Activated CD8-positive, alpha-beta memory T cell treated with anti-CD3 and anti-CD28 coated beads, Interleukin-2, amount 10 ng/mL, durations not matched to agents 7 days and 5 days (primary cell): ENCODE data around the gene STX19. TPM values are rescaled to one million over a fixed set of nuclear protein-coding genes. Genes with fewer than 3 reads are reported as not detected.
A peak's percentile ranks its signal among the peaks of the same experiment; 100 is the strongest.

ENCODE experiments used
- ATAC-seq: fragments of 150-1000 bp; cut with Tn5 transposase; one replicate; pipeline ENCODE4 v1.10.0; 2021; ENCODE audit warnings: moderate library complexity
- CTCF ChIA-PET: fragments of 350-600 bp; sonication (Branson Sonifier 250); formaldehyde crosslinking; loops from one replicate; lab custom pipeline; 2021; ENCODE audit warnings: antibody characterized with exemption; lab: Charles Lee
- DNase-seq: peaks from one replicate; pipeline ENCODE4 v3.0.0-alpha.2; 2020
- H3K27ac Mint-ChIP-seq: one replicate; pipeline ENCODE4 v1.8.0; 2021; ENCODE audit warnings: mild to moderate bottlenecking, mixed read lengths
- H3K27me3 Mint-ChIP-seq: one replicate; pipeline ENCODE4 v1.8.0; 2021; ENCODE audit warnings: mixed read lengths
- H3K36me3 Mint-ChIP-seq: one replicate; pipeline ENCODE4 v1.8.0; 2021; ENCODE audit warnings: mild to moderate bottlenecking, mixed read lengths
- H3K4me1 Mint-ChIP-seq: one replicate; pipeline ENCODE4 v1.8.0; 2021; ENCODE audit warnings: mixed read lengths
- H3K4me3 Mint-ChIP-seq: one replicate; pipeline ENCODE4 v1.8.0; 2021; ENCODE audit warnings: mild to moderate bottlenecking, moderate library complexity, mixed read lengths
- H3K9me3 Mint-ChIP-seq: one replicate; pipeline ENCODE4 v1.8.0; 2022; ENCODE audit warnings: low read depth, mixed read lengths
- total RNA-seq, 2 experiments: library from RNA; stranded (reverse); gene quantifications; one replicate each; pipeline ENCODE4 v1.2.3, GENCODE V29; 2021

STX19 gene
- total RNA-seq: not detected

DNA sequence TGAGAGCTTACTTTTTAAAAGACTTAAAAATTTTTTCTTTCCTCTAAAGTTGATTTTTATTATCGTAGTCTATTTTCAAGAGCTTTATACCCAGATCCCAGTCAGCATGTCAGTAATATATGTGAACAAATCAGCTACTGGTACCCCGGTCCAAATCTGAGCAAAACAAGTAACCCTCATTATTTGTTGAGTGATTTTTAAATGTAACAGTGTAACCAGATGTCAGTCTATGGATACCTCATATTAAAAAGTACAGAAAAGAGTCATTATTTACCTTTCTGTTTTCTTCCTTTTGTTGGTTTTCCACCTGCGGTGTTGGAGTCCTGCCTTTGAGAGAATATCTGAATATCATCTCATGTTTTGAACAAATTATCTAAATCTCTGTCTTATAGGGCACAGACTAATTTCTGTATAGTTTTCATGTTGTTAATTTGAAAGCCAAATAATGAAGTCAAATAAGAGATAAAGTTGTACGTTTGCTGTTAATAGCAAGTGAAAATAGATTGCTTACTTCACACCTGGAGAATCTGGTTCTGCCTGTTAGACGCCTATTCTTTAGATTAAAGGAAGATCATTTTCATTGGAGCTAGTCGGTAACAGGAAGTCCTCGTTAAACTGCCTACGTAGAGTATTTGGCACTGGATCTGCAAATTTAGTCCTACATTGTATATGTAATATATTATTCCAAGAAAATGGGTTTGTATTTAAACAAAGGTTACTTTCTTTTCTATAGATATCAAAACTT is at the start of gene STX19:
Gene STX19, minus strand, starts transcription at position 505 of the 745 bp plus-strand sequence. CDS start 13,328 bp downstream, outside the sequence.
- no peak within 1 kb of the TSS for H3K27ac Mint-ChIP-seq
- H3K4me1 Mint-ChIP-seq: no peaks in the 10 kb centered on the region
- CTCF ChIA-PET: interaction anchor here (1.6 kb wide), 3 partner anchors 14 to 42 kb away, joined by 3 to 4 read pairs (median 4); no protein-coding TSS in a partner anchor
- DNase-seq: no peak
- peaks cover 4% of the 10 kb centered on the region for H3K36me3 Mint-ChIP-seq
- H3K9me3 Mint-ChIP-seq: no peaks in the 10 kb centered on the region
- no peak within 1 kb of the TSS for H3K4me3 Mint-ChIP-seq
- H3K27me3 Mint-ChIP-seq: no peaks in the 10 kb centered on the region
- ATAC-seq: no peak

GRCh38 chr3:94076055-94076454 is 47.7 kb upstream of the STX19 start:
- Mint-ChIP-seq H3K4me3 (no peak overlapping the region), H3K27me3 (no peaks in the 10 kb centered on the region), H3K4me1 (peaks cover 42% of the 10 kb centered on the region), H3K36me3 (peaks cover 55% of the 10 kb centered on the region), H3K9me3 (no peaks in the 10 kb centered on the region), H3K27ac (no peak overlapping the region)
- ATAC-seq: no peak
- DNase-seq: no peak
- CTCF ChIA-PET: no interaction called here

DNA sequence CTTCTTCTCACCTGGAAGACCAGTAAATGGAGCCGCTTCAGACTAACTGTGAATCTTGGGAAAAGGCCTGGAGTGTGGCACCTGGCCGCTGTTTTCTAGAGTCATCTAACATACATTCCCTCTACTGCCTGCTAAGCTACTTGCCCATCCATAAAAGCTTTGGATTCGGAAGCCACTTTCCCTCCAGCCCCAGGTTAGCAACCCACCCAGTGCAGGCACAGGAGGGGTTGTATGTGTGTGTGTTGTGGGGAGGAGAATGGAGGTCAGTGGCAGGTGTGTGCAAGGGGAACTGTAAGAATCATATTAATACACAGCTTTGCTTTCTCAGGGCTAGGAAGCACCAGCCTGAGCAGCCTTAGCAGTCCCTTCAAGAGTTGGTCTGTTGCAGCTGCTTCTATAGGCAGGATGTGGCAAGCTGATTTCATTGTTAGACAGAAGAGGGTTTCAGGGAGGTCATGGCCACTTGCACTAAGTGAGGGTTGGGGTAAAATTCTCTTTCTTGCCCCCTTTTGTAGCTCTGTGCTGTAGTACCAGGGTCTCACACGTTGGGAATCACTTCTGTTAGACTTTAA is 43.4 kb upstream of the STX19 start:
- DNase-seq (peak; percentile 61), ATAC-seq (peak; percentile 95)
- H3K9me3 Mint-ChIP-seq: peaks cover 8% of the 10 kb centered on the region
- no peak overlapping the region for H3K4me3 Mint-ChIP-seq
- H3K36me3 Mint-ChIP-seq: peaks cover 59% of the 10 kb centered on the region
- peaks cover 44% of the 10 kb centered on the region for H3K4me1 Mint-ChIP-seq
- H3K27me3 Mint-ChIP-seq: no peaks in the 10 kb centered on the region
- CTCF ChIA-PET: interaction anchor here (0.6 to 4.6 kb wide), 4 partner anchors 8 to 76 kb away, joined by 3 to 31 read pairs (median 9); partner anchors contain the start of genes DHFR2 and NSUN3
- H3K27ac Mint-ChIP-seq: peak overlapping the region; percentile 78

DNA sequence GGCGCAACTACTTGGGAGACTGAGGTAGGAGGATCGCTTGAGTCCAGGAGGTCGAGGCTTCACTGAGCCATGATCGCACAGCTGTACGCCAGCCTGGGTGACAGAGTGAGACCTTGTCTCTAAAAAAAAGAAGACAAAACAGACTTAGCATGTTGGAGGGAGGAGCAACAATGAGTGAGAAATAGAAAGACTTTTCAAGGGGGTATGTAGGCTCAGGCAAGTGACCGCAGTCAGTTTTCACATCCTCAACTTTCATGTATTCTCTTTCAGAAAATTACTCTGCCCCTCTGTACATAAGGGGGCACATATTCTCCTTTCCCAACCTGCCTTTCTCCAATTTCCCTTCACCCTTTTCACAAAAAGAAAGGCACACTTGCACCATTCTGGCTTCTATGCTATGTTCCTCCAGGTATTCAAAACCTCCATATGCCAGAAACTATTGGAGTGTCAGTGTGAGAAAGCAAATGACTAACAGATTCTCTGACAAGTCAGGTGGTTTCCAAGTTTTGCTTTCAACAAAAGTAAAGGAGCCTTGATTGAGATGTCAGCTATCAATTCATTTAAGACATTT is 42.0 kb upstream of the STX19 start:
- no peaks in the 10 kb centered on the region for H3K27me3 Mint-ChIP-seq
- H3K9me3 Mint-ChIP-seq: peaks cover 8% of the 10 kb centered on the region
- no peak for DNase-seq
- no peak overlapping the region for H3K4me3 Mint-ChIP-seq
- CTCF ChIA-PET: interaction anchor here (1.1 to 4.6 kb wide), 6 partner anchors 7 to 91 kb away, joined by 3 to 31 read pairs (median 4); partner anchors contain the start of genes ARL13B, DHFR2, NSUN3 and STX19
- peaks cover 57% of the 10 kb centered on the region for H3K4me1 Mint-ChIP-seq
- H3K27ac Mint-ChIP-seq: peak overlapping the region; percentile 48
- peaks cover 58% of the 10 kb centered on the region for H3K36me3 Mint-ChIP-seq
- ATAC-seq: no peak

DNA sequence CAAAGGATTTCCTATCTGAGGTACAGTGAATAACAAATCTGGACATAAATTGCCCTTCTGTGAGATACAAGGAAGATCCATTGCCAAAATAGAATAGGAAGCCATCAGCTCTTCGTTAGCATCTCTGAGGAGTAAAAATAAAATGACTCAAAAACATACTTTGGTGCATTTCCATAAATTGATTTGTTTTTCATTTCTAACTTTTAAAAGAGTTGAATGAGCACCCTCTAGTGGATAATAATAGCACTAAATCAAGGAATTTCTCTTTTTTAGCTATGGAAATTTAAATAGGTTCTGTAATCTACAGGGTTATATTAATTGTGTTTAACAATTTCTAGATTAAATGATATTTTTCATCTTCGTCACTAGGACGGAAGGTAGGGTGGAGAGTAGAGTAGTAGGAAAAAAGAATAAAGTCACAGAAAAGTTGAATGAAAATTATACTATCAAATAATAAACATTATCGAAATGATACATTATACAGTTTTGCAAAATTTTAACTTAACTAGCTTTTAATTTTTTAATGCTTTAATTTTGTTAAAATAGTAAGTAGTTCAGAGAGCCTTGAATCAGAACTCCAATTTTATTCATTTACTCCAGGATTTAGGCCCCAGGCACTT is 40.9 kb upstream of the STX19 start:
- CTCF ChIA-PET: interaction anchor here (0.8 to 4.6 kb wide), 9 partner anchors 12 to 90 kb away, joined by 3 to 31 read pairs (median 4); partner anchors contain the start of gene ARL13B
- Mint-ChIP-seq H3K27ac (no peak overlapping the region), H3K36me3 (peaks cover 57% of the 10 kb centered on the region), H3K4me3 (no peak overlapping the region), H3K4me1 (peaks cover 66% of the 10 kb centered on the region), H3K9me3 (peaks cover 8% of the 10 kb centered on the region), H3K27me3 (no peaks in the 10 kb centered on the region)
- DNase-seq: no peak
- ATAC-seq: no peak

- ATAC-seq (no peak), DNase-seq (no peak)
- Mint-ChIP-seq H3K27ac (no peak overlapping the region), H3K36me3 (peaks cover 42% of the 10 kb centered on the region), H3K4me1 (peaks cover 61% of the 10 kb centered on the region), H3K4me3 (no peak overlapping the region), H3K27me3 (no peaks in the 10 kb centered on the region), H3K9me3 (peaks cover 8% of the 10 kb centered on the region)
- CTCF ChIA-PET: interaction anchor here (1.0 kb wide), 1 partner anchor 85 kb away, joined by 3 read pairs; no protein-coding TSS in a partner anchor
Measured at GRCh38 chr3:94066506-94067500, 38.4 kb upstream of the STX19 start.

DNA sequence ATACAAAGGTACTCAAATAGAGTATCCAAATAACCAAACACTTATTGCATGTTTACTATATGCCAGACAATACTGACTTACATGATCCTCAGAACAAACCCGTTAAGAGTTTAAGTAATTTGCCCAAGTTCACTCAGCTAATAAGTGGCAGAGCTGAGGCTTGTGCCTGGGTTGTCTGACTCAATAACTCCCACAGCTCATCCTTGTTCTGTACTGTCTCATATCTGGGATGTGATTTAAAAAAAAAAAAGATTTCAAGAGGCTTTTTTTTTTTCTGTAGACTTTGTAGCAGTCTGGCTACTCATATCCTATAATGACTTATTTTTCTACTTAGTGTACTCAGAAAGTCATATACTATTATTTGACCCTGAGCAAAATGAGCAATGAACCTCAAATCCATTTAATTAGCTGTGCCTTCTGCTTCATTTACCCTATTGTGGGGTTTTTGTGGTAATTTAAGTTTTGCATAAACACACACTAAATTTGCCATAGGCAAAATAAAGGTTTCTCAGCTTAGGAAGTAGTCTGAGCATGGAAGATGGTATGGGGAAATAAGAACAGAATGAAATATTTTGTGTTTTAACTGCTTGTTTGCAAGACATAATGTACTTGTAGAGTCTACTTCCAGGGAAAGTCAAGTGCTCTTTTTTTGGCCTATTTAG is 37.6 kb upstream of the STX19 start:
- H3K36me3 Mint-ChIP-seq: peaks cover 43% of the 10 kb centered on the region
- ATAC-seq (no peak), DNase-seq (no peak)

GRCh38 chr3:94065122-94065521 is 36.7 kb upstream of the STX19 start:
- Mint-ChIP-seq H3K27me3 (no peaks in the 10 kb centered on the region), H3K9me3 (peaks cover 8% of the 10 kb centered on the region), H3K27ac (peak overlapping the region; percentile 22), H3K4me3 (peak overlapping the region; percentile 10), H3K36me3 (peaks cover 51% of the 10 kb centered on the region), H3K4me1 (peaks cover 53% of the 10 kb centered on the region)
- DNase-seq (no peak), ATAC-seq (no peak)
- CTCF ChIA-PET: interaction anchor here (0.9 to 1.2 kb wide), 4 partner anchors 15 to 53 kb away, joined by 3 read pairs; no protein-coding TSS in a partner anchor

More for the DNA sequence above, 37.6 kb upstream of the STX19 start:
- Mint-ChIP-seq H3K4me1 (peaks cover 54% of the 10 kb centered on the region), H3K9me3 (peaks cover 8% of the 10 kb centered on the region), H3K27me3 (no peaks in the 10 kb centered on the region), H3K4me3 (no peak overlapping the region), H3K27ac (peak overlapping the region; percentile 28)
- CTCF ChIA-PET: interaction anchor here (0.9 to 1.2 kb wide), 5 partner anchors 16 to 85 kb away, joined by 3 read pairs; no protein-coding TSS in a partner anchor

- H3K4me3 Mint-ChIP-seq: peak overlapping the region; percentile 97
- H3K27me3 Mint-ChIP-seq: no peaks in the 10 kb centered on the region
- peaks cover 55% of the 10 kb centered on the region for H3K36me3 Mint-ChIP-seq
- H3K4me1 Mint-ChIP-seq: peaks cover 50% of the 10 kb centered on the region
- ATAC-seq: no peak
- peaks cover 8% of the 10 kb centered on the region for H3K9me3 Mint-ChIP-seq
- DNase-seq: no peak
- CTCF ChIA-PET: interaction anchor here (0.9 to 2.8 kb wide), 3 partner anchors 7 to 54 kb away, joined by 3 to 15 read pairs (median 12); partner anchors contain the start of gene STX19
- peak overlapping the region; percentile 100 for H3K27ac Mint-ChIP-seq
Measured at GRCh38 chr3:94064243-94064860, 36.0 kb upstream of the STX19 start.

DNA sequence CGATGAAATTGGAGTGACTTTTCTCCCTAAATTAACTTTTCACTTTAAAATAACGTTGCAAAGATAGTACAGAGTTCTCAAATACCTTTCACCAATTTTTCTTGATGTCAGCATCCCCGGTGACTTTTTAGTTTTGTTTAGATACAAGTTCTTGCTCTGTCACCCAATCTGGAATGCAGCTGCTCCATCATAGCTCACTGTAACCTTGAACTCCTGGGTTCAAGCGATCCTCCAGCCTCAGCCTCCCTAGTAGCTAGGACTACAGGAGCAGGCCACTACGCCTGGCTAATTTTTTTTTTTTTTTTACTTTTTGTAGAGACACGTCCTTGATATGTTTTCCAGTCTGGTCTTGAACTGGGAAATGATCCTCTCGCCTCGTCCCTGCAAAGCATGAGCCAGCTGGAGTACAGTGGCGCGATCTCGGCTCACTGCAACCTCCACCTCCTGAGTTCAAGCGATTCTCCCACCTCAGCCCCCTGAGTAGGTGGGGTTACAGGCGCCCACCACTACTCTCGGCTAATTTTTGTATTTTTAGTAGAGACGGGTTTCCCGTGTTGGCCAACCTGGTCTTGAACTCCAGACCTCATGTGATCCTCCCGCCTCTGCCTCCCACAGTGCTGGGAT is 35.2 kb upstream of the STX19 start:
- no peak for DNase-seq
- ATAC-seq: no peak
- peak overlapping the region; percentile 100 for H3K27ac Mint-ChIP-seq
- H3K9me3 Mint-ChIP-seq: peaks cover 8% of the 10 kb centered on the region
- peaks cover 58% of the 10 kb centered on the region for H3K36me3 Mint-ChIP-seq
- peak overlapping the region; percentile 97 for H3K4me3 Mint-ChIP-seq
- peaks cover 43% of the 10 kb centered on the region for H3K4me1 Mint-ChIP-seq
- no peaks in the 10 kb centered on the region for H3K27me3 Mint-ChIP-seq
- CTCF ChIA-PET: interaction anchor here (0.9 to 2.8 kb wide), 7 partner anchors 8 to 90 kb away, joined by 3 to 15 read pairs (median 3); partner anchors contain the start of genes ARL13B, PROS1 and STX19
